A549 (cell line): Measurements from ENCODE around the gene SDE2. TPM values are rescaled to one million over a fixed set of nuclear protein-coding genes. Genes with fewer than 3 reads are reported as not detected.
A peak's percentile ranks its signal among the peaks of the same experiment; 100 is the strongest.
"Not testable (repeated sequence)": the region's sequence is repeated elsewhere in the genome, so short reads cannot be mapped to it uniquely, and the experiment has no call there.

Source experiments
- ATAC-seq, 2 experiments: fragments of 200-7000 bp in 1 of 2; fragments of >200 bp in 1 of 2; cut with Nextera tagmentation in 1 of 2; cut with Tn5 transposase in 1 of 2; 3 replicates each; pipeline versions ENCODE4 v1.8.0 to v1.9.1; 2018 to 2020; ENCODE audit warnings: mild to moderate bottlenecking in 1 of 2, moderate library complexity in 1 of 2
- CTCF ChIA-PET: fragments of 300-600 bp; sonication (Branson Sonifier 250); formaldehyde crosslinking; extraction: SDS; loops from one replicate; lab custom pipeline; 2021; ENCODE audit warnings: antibody characterized with exemption, inconsistent platforms; lab: Yijun Ruan, JAX
- POLR2A ChIA-PET: fragments of 350-600 bp; formaldehyde crosslinking; extraction: SDS; loops from one replicate; lab custom pipeline; 2021; ENCODE audit warnings: antibody characterized with exemption, inconsistent platforms; lab: Yijun Ruan, JAX
- DNase-seq, 2 experiments: peaks; one replicate each; pipeline versions ENCODE4 v3.0.0 to v3.0.0-alpha.2; 2011 to 2016; ENCODE audit warnings: low read depth in 1 of 2, low spot score in 1 of 2
- FAIRE-seq: peaks from 2 replicates; lab custom pipeline; 2011; peaks lifted over from hg19 to GRCh38; lab: Jason Lieb, UNC
- H3K27ac ChIP-seq, 2 experiments: fragments of >200 bp; sonication (Bioruptor Twin); formaldehyde crosslinking; 3 replicates each; pipeline ENCODE4 v1.5.1; 2016 to 2017
- H3K4me1 ChIP-seq: fragments of >200 bp; sonication (Bioruptor Twin); formaldehyde crosslinking; 3 replicates; pipeline ENCODE4 v1.6.1; 2016
- H3K4me2 ChIP-seq: fragments of >200 bp; sonication (Bioruptor Twin); formaldehyde crosslinking; 3 replicates; pipeline ENCODE4 v1.6.1; 2016
- H3K4me3 ChIP-seq: fragments of >200 bp; sonication (Bioruptor Twin); formaldehyde crosslinking; 3 replicates; pipeline ENCODE4 v1.5.1; 2016
- H3K9me3 ChIP-seq: fragments of >200 bp; sonication (Bioruptor Twin); formaldehyde crosslinking; 3 replicates; pipeline ENCODE4 v1.6.1; 2016
- CBX8 ChIP-seq: fragments of 200-600 bp; sonication (generic); IDR thresholded peaks from 2 replicates; pipeline ENCODE4 v1.6.1; 2016
- E2F6 ChIP-seq: IDR thresholded peaks from 2 replicates; pipeline ENCODE4 v1.6.1; 2012; ENCODE audit warnings: low read depth, borderline replicate concordance
- ELK1 ChIP-seq: fragments of 150-350 bp; IDR thresholded peaks from 2 replicates; pipeline ENCODE4 v1.6.1; 2014; ENCODE audit warnings: low read depth, mild to moderate bottlenecking, low read length
- GATA3 ChIP-seq: IDR thresholded peaks from 2 replicates; pipeline ENCODE4 v1.6.1; 2012; ENCODE audit warnings: borderline replicate concordance
- HOXA7 ChIP-seq: fragments of 250-450 bp; sonication (Bioruptor Pico); IDR thresholded peaks from 2 replicates; pipeline ENCODE4 v1.5.0; 2020; ENCODE audit warnings: mild to moderate bottlenecking, moderate library complexity
- KDM1A ChIP-seq: fragments of 200-600 bp; sonication (generic); IDR thresholded peaks from 2 replicates; pipeline ENCODE4 v1.6.1; 2016; ENCODE audit warnings: low read depth, mild to moderate bottlenecking
- KDM5A ChIP-seq: fragments of 200-600 bp; sonication (generic); IDR thresholded peaks from 2 replicates; pipeline ENCODE4 v1.6.1; 2016; ENCODE audit warnings: antibody characterized with exemption, mild to moderate bottlenecking
- MAFK ChIP-seq: fragments of 450-650 bp; IDR thresholded peaks from 2 replicates; pipeline ENCODE4 v1.6.1; 2014; ENCODE audit not compliant: partially characterized antibody
- NFE2L2 ChIP-seq: fragments of 150-350 bp; conservative IDR thresholded peaks from 2 replicates; pipeline ENCODE4 v1.6.1; 2014; ENCODE audit warnings: low read length
- PHF8 ChIP-seq: fragments of 200-600 bp; sonication (generic); IDR thresholded peaks from 2 replicates; pipeline ENCODE4 v1.6.1; 2016; ENCODE audit warnings: low read depth, mild to moderate bottlenecking, antibody characterized with exemption, moderate library complexity, borderline replicate concordance
- POLR2AphosphoS2 ChIP-seq: conservative IDR thresholded peaks from 2 replicates; pipeline ENCODE4 v1.6.1; 2012; ENCODE audit warnings: low read length, improper control_type of control experiment, inconsistent platforms
- RNF2 ChIP-seq: fragments of 200-600 bp; sonication (generic); IDR thresholded peaks from 2 replicates; pipeline ENCODE4 v1.6.1; 2016; ENCODE audit warnings: low read depth, mild to moderate bottlenecking, antibody characterized with exemption, moderate library complexity, borderline replicate concordance
- ZFP36 ChIP-seq: fragments of 450-650 bp; IDR thresholded peaks from 2 replicates; pipeline ENCODE4 v1.6.1; 2014; ENCODE audit warnings: borderline replicate concordance; ENCODE audit not compliant: partially characterized antibody
- WGBS: methylation state at CpG from one replicate; pipeline ENCODE4 v1.1.6; 2017; ENCODE audit errors: missing lambda C conversion rate; 5-methylcytosine and 5-hydroxymethylcytosine counted together
- polyA plus RNA-seq, 4 experiments: library from polyadenylated mRNA; depleted of rRNA in 3 of 4; stranded (reverse); fragments of >200 nt; fragmentation: RNase III in 1 of 4; extraction: RNeasy Plus Mini Kit Qiagen cat#74134 plus additional on column Dnase treatment in 1 of 4; gene quantifications; 2 replicates in 3 of 4; 3 replicates in 1 of 4; pipeline ENCODE4 v1.2.3, GENCODE V29; 2011 to 2017

Gene SDE2
- polyA plus RNA-seq, 2 of the 4 experiments (the other 2 are of a cell fraction), result 9.2 to 24.8 TPM

GRCh38 chr1:225972344-225973152 lies 26.6 kb downstream of the SDE2 start (continued):
- TF ChIP-seq ZFP36 (no peak), ELK1 (no peak), RNF2 (no peak), E2F6 (no peak), POLR2AphosphoS2 (no peak), KDM5A (no peak), PHF8 (no peak), KDM1A (no peak)

- CTCF ChIA-PET, result interaction anchor here (1.0 to 15.8 kb wide), 5 partner anchors 9 to 492 kb away, joined by 3 to 227 read pairs (median 18); no protein-coding TSS in a partner anchor
- DNase-seq, H3K4me2 ChIP-seq: not testable (repeated sequence)
- WGBS, result 88% methylated on average over 16 of the region's 16 CpGs
- peak; percentile 31 for TF ChIP-seq MAFK
- TF ChIP-seq, all 56 proteins: peak for 1; not testable (repeated sequence) for 55
- H3K27ac ChIP-seq, ATAC-seq, H3K9me3 ChIP-seq, POLR2A ChIA-PET, H3K4me1 ChIP-seq, FAIRE-seq, H3K4me3 ChIP-seq: not testable (repeated sequence)
Observed at GRCh38 chr1:225970592-225971157, 28.5 kb downstream of the SDE2 start.

- DNase-seq, H3K27ac ChIP-seq, POLR2A ChIA-PET, ATAC-seq, H3K4me1 ChIP-seq, H3K4me2 ChIP-seq, H3K4me3 ChIP-seq, FAIRE-seq, H3K9me3 ChIP-seq: not testable (repeated sequence)
- 100% methylated on average over 8 of the region's 28 CpGs for WGBS
- CTCF ChIA-PET, result interaction anchor here (1.7 to 15.8 kb wide), 4 partner anchors 8 to 491 kb away, joined by 4 to 227 read pairs (median 46); no protein-coding TSS in a partner anchor
Observed at GRCh38 chr1:225969751-225970150, 29.4 kb downstream of the SDE2 start.

GRCh38 chr1:225965231-225965630 lies 33.9 kb downstream of the SDE2 start:
- no peak for DNase-seq
- no peak for FAIRE-seq
- CTCF ChIA-PET, result no interaction called here
- H3K9me3 ChIP-seq, result no peaks in the 10 kb centered on the region
- H3K4me2 ChIP-seq, result no peak overlapping the region
- POLR2A ChIA-PET, result no interaction called here
- TF ChIP-seq HOXA7 (CRISPR knock-in tag) (no peak), GATA3 (no peak), CBX8 (no peak), NFE2L2 (no peak)
- H3K27ac ChIP-seq, result no peak overlapping the region
- H3K4me3 ChIP-seq, result no peak overlapping the region
- no peak for ATAC-seq
- 77% methylated on average over 5 of the region's 5 CpGs for WGBS
- no peaks in the 10 kb centered on the region for H3K4me1 ChIP-seq
